Activated CD4-positive, alpha-beta T cell treated with anti-CD3 and anti-CD28 coated beads, Interleukin-2, amount 10 ng/mL, durations not matched to agents 7 days and 5 days (primary cell): ENCODE measurements around the gene JAM3. TPM values are rescaled to one million over a fixed set of nuclear protein-coding genes. Genes with fewer than 3 reads are reported as not detected.

Source experiments
- CTCF ChIA-PET: fragments of 350-600 bp; sonication (Branson Sonifier 250); formaldehyde crosslinking; loops from one replicate; lab custom pipeline; 2021; ENCODE audit warnings: antibody characterized with exemption; lab: Charles Lee
- POLR2A ChIA-PET: fragments of 350-600 bp; sonication (Branson Sonifier 250); formaldehyde crosslinking; loops from one replicate; lab custom pipeline; 2021; ENCODE audit warnings: antibody characterized with exemption; lab: Charles Lee
- DNase-seq: peaks from one replicate; pipeline ENCODE4 v3.0.0-alpha.2; 2020
- H3K27ac Mint-ChIP-seq: one replicate; pipeline ENCODE4 v1.8.0; 2021; ENCODE audit warnings: mild to moderate bottlenecking, moderate library complexity, mixed read lengths
- H3K27me3 Mint-ChIP-seq: one replicate; pipeline ENCODE4 v1.8.0; 2021; ENCODE audit warnings: mixed read lengths
- H3K36me3 Mint-ChIP-seq: one replicate; pipeline ENCODE4 v1.8.0; 2021; ENCODE audit warnings: low read depth, mixed read lengths
- H3K4me1 Mint-ChIP-seq: one replicate; pipeline ENCODE4 v1.8.0; 2021; ENCODE audit warnings: mixed read lengths
- H3K4me3 Mint-ChIP-seq: one replicate; pipeline ENCODE4 v1.8.0; 2021; ENCODE audit warnings: mild to moderate bottlenecking, moderate library complexity, mixed read lengths
- H3K9me3 Mint-ChIP-seq: one replicate; pipeline ENCODE4 v1.8.0; 2021; ENCODE audit warnings: mixed read lengths
- total RNA-seq, 2 experiments: library from RNA; stranded (reverse); gene quantifications; one replicate each; pipeline ENCODE4 v1.2.3, GENCODE V29; 2021

JAM3 gene
- total RNA-seq, 2 experiments from 2014 or later: 4.8 to 5.0 TPM

- peaks cover 5% of the 10 kb centered on the region for H3K36me3 Mint-ChIP-seq
- H3K27ac Mint-ChIP-seq: peak overlapping the region; percentile 84
- DNase-seq: no peak
- no peaks in the 10 kb centered on the region for H3K9me3 Mint-ChIP-seq
- POLR2A ChIA-PET: no interaction called here
- H3K4me3 Mint-ChIP-seq: no peak overlapping the region
- H3K27me3 Mint-ChIP-seq: peaks cover 19% of the 10 kb centered on the region
- CTCF ChIA-PET: interaction anchor here (1.7 to 2.3 kb wide), 2 partner anchors 12 to 85 kb away, joined by 8 to 11 read pairs; no protein-coding TSS in a partner anchor
- peaks cover 73% of the 10 kb centered on the region for H3K4me1 Mint-ChIP-seq
Measured at GRCh38 chr11:134032501-134033091, 36.3 kb upstream of the JAM3 start.

- peak overlapping the region; percentile 84 for H3K27ac Mint-ChIP-seq
- no peak for DNase-seq
- peaks cover 71% of the 10 kb centered on the region for H3K4me1 Mint-ChIP-seq
- POLR2A ChIA-PET: no interaction called here
- no peak overlapping the region for H3K4me3 Mint-ChIP-seq
- no peaks in the 10 kb centered on the region for H3K9me3 Mint-ChIP-seq
- H3K36me3 Mint-ChIP-seq: peaks cover 5% of the 10 kb centered on the region
- peaks cover 17% of the 10 kb centered on the region for H3K27me3 Mint-ChIP-seq
- CTCF ChIA-PET: interaction anchor here (1.7 to 2.3 kb wide), 2 partner anchors 11 to 86 kb away, joined by 8 to 11 read pairs; no protein-coding TSS in a partner anchor
Measured at GRCh38 chr11:134033276-134033675, 35.6 kb upstream of the JAM3 start.

- POLR2A ChIA-PET: interaction anchor here (1.0 kb wide), 1 partner anchor 8 kb away, joined by 5 read pairs; no protein-coding TSS in a partner anchor
- peak; percentile 81 for DNase-seq
- Mint-ChIP-seq H3K4me3 (peak overlapping the region; percentile 42), H3K4me1 (peaks cover 68% of the 10 kb centered on the region), H3K27ac (peak overlapping the region; percentile 84), H3K27me3 (peaks cover 14% of the 10 kb centered on the region), H3K9me3 (no peaks in the 10 kb centered on the region), H3K36me3 (peaks cover 5% of the 10 kb centered on the region)
- CTCF ChIA-PET: interaction anchor here (1.0 to 2.3 kb wide), 6 partner anchors 11 to 106 kb away, joined by 3 to 13 read pairs (median 8); no protein-coding TSS in a partner anchor
Measured at GRCh38 chr11:134033696-134034491, 35.0 kb upstream of the JAM3 start.

- peak overlapping the region; percentile 84 for H3K4me3 Mint-ChIP-seq
- no peaks in the 10 kb centered on the region for H3K9me3 Mint-ChIP-seq
- POLR2A ChIA-PET: interaction anchor here (1.0 kb wide), 1 partner anchor 9 kb away, joined by 5 read pairs; no protein-coding TSS in a partner anchor
- H3K4me1 Mint-ChIP-seq: peaks cover 64% of the 10 kb centered on the region
- peaks cover 5% of the 10 kb centered on the region for H3K36me3 Mint-ChIP-seq
- no peak for DNase-seq
- CTCF ChIA-PET: interaction anchor here (1.0 to 2.3 kb wide), 6 partner anchors 10 to 107 kb away, joined by 3 to 13 read pairs (median 8); no protein-coding TSS in a partner anchor
- H3K27me3 Mint-ChIP-seq: peaks cover 8% of the 10 kb centered on the region
- H3K27ac Mint-ChIP-seq: peak overlapping the region; percentile 89
Measured at GRCh38 chr11:134034496-134035381, 34.1 kb upstream of the JAM3 start.

GRCh38 chr11:134036492-134037045, 32.3 kb upstream of the JAM3 start:
- CTCF ChIA-PET: interaction anchor here (0.6 to 3.0 kb wide), 4 partner anchors 10 to 682 kb away, joined by 3 to 9 read pairs (median 3); no protein-coding TSS in a partner anchor
- Mint-ChIP-seq H3K27me3 (no peaks in the 10 kb centered on the region), H3K9me3 (no peaks in the 10 kb centered on the region), H3K4me1 (peaks cover 59% of the 10 kb centered on the region), H3K36me3 (peaks cover 5% of the 10 kb centered on the region), H3K4me3 (peak overlapping the region; percentile 84), H3K27ac (peak overlapping the region; percentile 89)
- peak; percentile 31 for DNase-seq
- POLR2A ChIA-PET: interaction anchor here (0.6 to 0.7 kb wide), 2 partner anchors 8 to 76 kb away, joined by 3 read pairs; no protein-coding TSS in a partner anchor

- H3K27ac Mint-ChIP-seq: peak overlapping the region; percentile 93
- H3K36me3 Mint-ChIP-seq: peaks cover 5% of the 10 kb centered on the region
- ChIA-PET POLR2A (interaction anchor here (0.6 kb wide), 1 partner anchor 77 kb away, joined by 3 read pairs; no protein-coding TSS in a partner anchor), CTCF (interaction anchor here (0.5 to 3.0 kb wide), 6 partner anchors 9 to 109 kb away, joined by 3 to 9 read pairs (median 4); no protein-coding TSS in a partner anchor)
- peak; percentile 65 for DNase-seq
- H3K4me1 Mint-ChIP-seq: peaks cover 54% of the 10 kb centered on the region
- H3K27me3 Mint-ChIP-seq: no peaks in the 10 kb centered on the region
- H3K4me3 Mint-ChIP-seq: peak overlapping the region; percentile 84
- no peaks in the 10 kb centered on the region for H3K9me3 Mint-ChIP-seq
Measured at GRCh38 chr11:134037046-134037908, 31.6 kb upstream of the JAM3 start.

- peak overlapping the region; percentile 4 for H3K27ac Mint-ChIP-seq
- no peaks in the 10 kb centered on the region for H3K27me3 Mint-ChIP-seq
- peaks cover 37% of the 10 kb centered on the region for H3K4me1 Mint-ChIP-seq
- DNase-seq: no peak
- no peak overlapping the region for H3K4me3 Mint-ChIP-seq
- CTCF ChIA-PET: interaction anchor here (0.9 to 4.0 kb wide), 6 partner anchors 8 to 112 kb away, joined by 4 to 27 read pairs (median 8); no protein-coding TSS in a partner anchor
- peaks cover 5% of the 10 kb centered on the region for H3K36me3 Mint-ChIP-seq
- H3K9me3 Mint-ChIP-seq: no peaks in the 10 kb centered on the region
- POLR2A ChIA-PET: no interaction called here
Measured at GRCh38 chr11:134038897-134039470, 29.9 kb upstream of the JAM3 start.

GRCh38 chr11:134039726-134040385, 29.0 kb upstream of the JAM3 start:
- CTCF ChIA-PET: interaction anchor here (0.9 to 4.0 kb wide), 7 partner anchors 10 to 112 kb away, joined by 4 to 27 read pairs (median 6); no protein-coding TSS in a partner anchor
- no peak for DNase-seq
- POLR2A ChIA-PET: interaction anchor here (0.5 kb wide), 1 partner anchor 32 kb away, joined by 3 read pairs; no protein-coding TSS in a partner anchor
- Mint-ChIP-seq H3K27me3 (no peaks in the 10 kb centered on the region), H3K27ac (no peak overlapping the region), H3K9me3 (no peaks in the 10 kb centered on the region), H3K4me3 (no peak overlapping the region), H3K36me3 (peaks cover 5% of the 10 kb centered on the region), H3K4me1 (peaks cover 28% of the 10 kb centered on the region)

- H3K4me1 Mint-ChIP-seq: peaks cover 21% of the 10 kb centered on the region
- no peaks in the 10 kb centered on the region for H3K9me3 Mint-ChIP-seq
- POLR2A ChIA-PET: interaction anchor here (0.5 to 0.6 kb wide), 2 partner anchors 10 to 31 kb away, joined by 3 to 4 read pairs; no protein-coding TSS in a partner anchor
- H3K27me3 Mint-ChIP-seq: no peaks in the 10 kb centered on the region
- CTCF ChIA-PET: interaction anchor here (0.6 to 4.0 kb wide), 7 partner anchors 10 to 113 kb away, joined by 4 to 27 read pairs (median 5); no protein-coding TSS in a partner anchor
- no peak overlapping the region for H3K27ac Mint-ChIP-seq
- peaks cover 2% of the 10 kb centered on the region for H3K36me3 Mint-ChIP-seq
- no peak for DNase-seq
- H3K4me3 Mint-ChIP-seq: no peak overlapping the region
Measured at GRCh38 chr11:134040386-134041302, 28.2 kb upstream of the JAM3 start.
